ENCODE results near the gene SMYD2. TPM values are rescaled to one million over a fixed set of nuclear protein-coding genes. Genes with fewer than 3 reads are reported as not detected.

The SMYD2 gene
- total RNA-seq, 1 experiment from 2014 or later, result 27.2 TPM

- no TSS peak for BruUV-seq (replicated peaks)
- H3K36me3 ChIP-seq (ENCODE audit: control insufficient read depth in 1 of 2, insufficient read depth in 2 of 2, low read length in 2 of 2), result no peaks in the 10 kb centered on the region
- H3K4me1 ChIP-seq (ENCODE audit: control insufficient read depth in 1 of 2, insufficient read depth in 2 of 2, low read length in 2 of 2), result peaks cover 0 to 10% of the 10 kb centered on the region in 2 experiments; a peak in 1 of 4 replicates
- ChIA-PET CTCF (no interaction called here), RAD21 (ENCODE audit: low non-redundant PET in 1 of 2, low total read pairs in 2 of 2, uncharacterized antibody in 2 of 2, unreplicated experiment in 2 of 2) (no interaction called here), POLR2A (no interaction called here)
- ATAC-seq (no peak), DNase-seq (ENCODE audit: low read depth, low spot score) (no peak)
- H3K9me2 ChIP-seq (ENCODE audit: insufficient read depth), result no peaks in the 10 kb centered on the region
- H3K4me3 ChIP-seq (replicated peaks in 1 of 2; ENCODE audit: low read depth in 1 of 2, low read length in 2 of 2), result no peak overlapping the region
- H3K27ac ChIP-seq (ENCODE audit: low read depth, low read length), result no peak overlapping the region
- H3K9ac ChIP-seq (ENCODE audit: low read length), result no peak overlapping the region
- intact Hi-C loops (cut with micrococcal nuclease), result no loop called here
- H3K4me2 ChIP-seq (ENCODE audit: low read length), result no peak overlapping the region
- no peak overlapping the region for H2AFZ ChIP-seq (ENCODE audit: low read depth, low read length, poor library complexity, severe bottlenecking)
- no peaks in the 10 kb centered on the region for H3K79me2 ChIP-seq (ENCODE audit: insufficient read depth, low read length)
- no peaks in the 10 kb centered on the region for H3K9me3 ChIP-seq (ENCODE audit: control insufficient read depth in 1 of 2, insufficient read depth in 1 of 2, low read depth in 1 of 2, low read length in 2 of 2)
- H4K20me1 ChIP-seq (ENCODE audit: insufficient read depth), result no peaks in the 10 kb centered on the region
- TF ChIP-seq SP1 (IDR thresholded peaks at IDR 0.05; ENCODE audit: low read depth) (no peak), REST (IDR thresholded peaks at IDR 0.05; ENCODE audit: low read depth) (no peak), SIN3A (IDR thresholded peaks at IDR 0.05; ENCODE audit: low read depth) (no peak), YY1 (IDR thresholded peaks at IDR 0.05; ENCODE audit: extremely low read depth, insufficient replicate concordance, low read depth, low read length) (no peak), RAD21 (IDR thresholded peaks at IDR 0.05; ENCODE audit: low read depth) (no peak), ZNF274 (IDR thresholded peaks at IDR 0.05; ENCODE audit: low read depth, low read length) (no peak), EZH2 (IDR thresholded peaks at IDR 0.05) (no peak), CTCF (IDR thresholded peaks at IDR 0.05 in 2 of 3, conservative IDR thresholded peaks at IDR 0.05 in 1 of 3; ENCODE audit: borderline replicate concordance in 1 of 3, insufficient read depth in 1 of 3, low read depth in 2 of 3, low read length in 2 of 3) (no peak), ZBTB33 (IDR thresholded peaks at IDR 0.05; ENCODE audit: extremely low read depth, insufficient replicate concordance, low read length) (no peak), MAX (IDR thresholded peaks at IDR 0.05) (no peak), CEBPB (IDR thresholded peaks at IDR 0.05; ENCODE audit: low read depth) (no peak)
- no peaks in the 10 kb centered on the region; the same call in 1 of the 2 replicates for H3K27me3 ChIP-seq (ENCODE audit: insufficient read depth, low read length)
Measured at GRCh38 chr1:214264976-214265375, 16.0 kb upstream of the SMYD2 start.
